GM12878 (cell line): ENCODE measurements around the gene FOXI2. TPM values are rescaled to one million over a fixed set of nuclear protein-coding genes. Genes with fewer than 3 reads are reported as not detected.

Source experiments
- ATAC-seq: fragments of 200-7000 bp; cut with Tn5 transposase; 3 replicates; pipeline ENCODE4 v1.9.1; 2020; ENCODE audit warnings: mild to moderate bottlenecking, moderate library complexity
- BruUV-seq: library from RNA; stranded (reverse); fragments of 400-500 nt; replicated peaks from 2 replicates; lab custom pipeline; 2021; lab: Mats Ljungman, UMichigan
- CTCF ChIA-PET: fragments of 300-600 bp; sonication (Branson Sonifier 250); formaldehyde crosslinking; extraction: SDS; loops from one replicate; lab custom pipeline; 2021; ENCODE audit warnings: inconsistent platforms; lab: Yijun Ruan, JAX
- POLR2A ChIA-PET: fragments of 350-600 bp; formaldehyde crosslinking; extraction: SDS; loops from one replicate; lab custom pipeline; 2021; ENCODE audit warnings: inconsistent platforms; lab: Charles Lee
- RAD21 ChIA-PET: fragments of 300-600 bp; sonication (Branson Sonifier 250); formaldehyde crosslinking; loops from one replicate; lab custom pipeline; 2023; ENCODE audit warnings: antibody characterized with exemption; ENCODE audit not compliant: unreplicated experiment; lab: Charles Lee
- SMC1A ChIA-PET: fragments of 300-600 bp; sonication (Branson Sonifier 250); formaldehyde crosslinking; loops from one replicate; lab custom pipeline; 2023; ENCODE audit not compliant: unreplicated experiment, uncharacterized antibody; lab: Charles Lee
- DNase-seq: peaks from one replicate; pipeline ENCODE4 v3.0.0-alpha.2; 2011; ENCODE audit warnings: low read depth, low spot score
- FAIRE-seq: peaks from 3 replicates; lab custom pipeline; 2011; peaks lifted over from hg19 to GRCh38; lab: Jason Lieb, UNC
- H2AFZ ChIP-seq: 2 replicates; pipeline ENCODE4 v1.6.0; 2011; ENCODE audit warnings: low read depth, low read length, control low read depth; ENCODE audit not compliant: control insufficient read depth
- H3K27ac ChIP-seq: 2 replicates; pipeline ENCODE4 v1.5.1; 2011; ENCODE audit warnings: control low read depth; ENCODE audit not compliant: control insufficient read depth, insufficient read depth
- H3K27me3 ChIP-seq, 2 experiments: replicated peaks in 1 of 2; 2 replicates each; pipeline versions ENCODE4 v1.6.0 to v1.6.1; 2011; ENCODE audit warnings: low read length in 1 of 2; ENCODE audit not compliant: control insufficient read depth in 2 of 2, insufficient read depth in 2 of 2
- H3K36me3 ChIP-seq, 2 experiments: 2 replicates each; pipeline ENCODE4 v1.5.1; 2011; ENCODE audit warnings: low read length in 1 of 2; ENCODE audit not compliant: control insufficient read depth in 2 of 2, insufficient read depth in 2 of 2
- H3K4me1 ChIP-seq: 2 replicates; pipeline ENCODE4 v1.6.1; 2011; ENCODE audit warnings: mild to moderate bottlenecking, low read length, moderate library complexity, mixed read lengths; ENCODE audit not compliant: control insufficient read depth, insufficient read depth
- H3K4me2 ChIP-seq: 2 replicates; pipeline ENCODE4 v1.6.0; 2011; ENCODE audit warnings: control low read depth; ENCODE audit not compliant: control insufficient read depth, insufficient read depth
- H3K4me3 ChIP-seq: fragments of 200-600 bp; sonication (generic); 2 replicates; pipeline ENCODE4 v1.5.1; 2016
- H3K79me2 ChIP-seq: 2 replicates; pipeline ENCODE4 v1.6.0; 2011; ENCODE audit warnings: low read length; ENCODE audit not compliant: control insufficient read depth, insufficient read depth
- H3K9ac ChIP-seq: 2 replicates; pipeline ENCODE4 v1.8.0; 2011; ENCODE audit warnings: low read length, control low read depth, mixed read lengths; ENCODE audit not compliant: control insufficient read depth, insufficient read depth
- H3K9me3 ChIP-seq: replicated peaks from 3 replicates; pipeline ENCODE4 v1.5.1; 2011; ENCODE audit warnings: mild to moderate bottlenecking, low read length; ENCODE audit not compliant: control insufficient read depth, insufficient read depth
- H4K20me1 ChIP-seq: 2 replicates; pipeline ENCODE4 v1.6.0; 2011; ENCODE audit not compliant: control insufficient read depth, insufficient read depth
- ASH2L ChIP-seq: fragments of 300-600, 200-600 bp; sonication (generic); IDR thresholded peaks from 2 replicates; pipeline ENCODE4 v1.6.1; 2017; ENCODE audit warnings: low read depth, mild to moderate bottlenecking, borderline replicate concordance
- BCLAF1 ChIP-seq: fragments of 450-650 bp; IDR thresholded peaks from 2 replicates; pipeline ENCODE4 v1.6.1; 2017; ENCODE audit warnings: antibody characterized with exemption, mild to moderate bottlenecking, moderate library complexity
- E2F4 ChIP-seq: IDR thresholded peaks from 2 replicates; pipeline ENCODE4 v1.6.1; 2012; ENCODE audit warnings: low read depth, low read length, improper control_type of control experiment
- GATAD2B ChIP-seq: fragments of 450-650 bp; conservative IDR thresholded peaks from 2 replicates; pipeline ENCODE4 v1.6.1; 2017; ENCODE audit warnings: low read depth, mild to moderate bottlenecking, moderate library complexity
- IKZF2 ChIP-seq, 2 experiments: fragments of 450-650 bp; IDR thresholded peaks; 2 replicates each; pipeline ENCODE4 v1.6.1; 2017; ENCODE audit warnings: mild to moderate bottlenecking in 2 of 2, moderate library complexity in 2 of 2
- KDM1A ChIP-seq: fragments of 200-600 bp; sonication (generic); IDR thresholded peaks from 2 replicates; pipeline ENCODE4 v1.6.1; 2016; ENCODE audit warnings: borderline replicate concordance
- LARP7 ChIP-seq: fragments of 450-650 bp; IDR thresholded peaks from 2 replicates; pipeline ENCODE4 v1.6.1; 2017; ENCODE audit warnings: mild to moderate bottlenecking
- NR2C1 ChIP-seq: fragments of 450-650 bp; IDR thresholded peaks from 2 replicates; pipeline ENCODE4 v1.6.1; 2017; ENCODE audit warnings: antibody characterized with exemption, mild to moderate bottlenecking, moderate library complexity
- RB1 ChIP-seq: fragments of 450-650 bp; formaldehyde crosslinking; IDR thresholded peaks from 2 replicates; pipeline ENCODE4 v1.6.1; 2017; ENCODE audit warnings: mild to moderate bottlenecking, borderline replicate concordance
- RELA ChIP-seq: fragments of 450-650 bp; IDR thresholded peaks from 2 replicates; pipeline ENCODE4 v1.8.0; 2014; ENCODE audit warnings: borderline replicate concordance; ENCODE audit not compliant: partially characterized antibody
- ZBTB4 ChIP-seq: fragments of 450-650 bp; formaldehyde crosslinking; IDR thresholded peaks from 2 replicates; pipeline ENCODE4 v1.4.0; 2022; ENCODE audit warnings: mild to moderate bottlenecking, moderate library complexity
- ZZZ3 ChIP-seq: IDR thresholded peaks from 2 replicates; pipeline ENCODE4 v1.6.1; 2011; ENCODE audit warnings: low read depth; ENCODE audit not compliant: control insufficient read depth, insufficient read length
- WGBS: methylation state at CpG from one replicate; pipeline ENCODE4 v1.1.6; 2016; ENCODE audit warnings: low lambda C conversion rate; ENCODE audit not compliant: insufficient replicate concordance, insufficient coverage; ENCODE audit errors: missing lambda C conversion rate; 5-methylcytosine and 5-hydroxymethylcytosine counted together
- in situ Hi-C: fragments of 300-500 bp; cut with MboI; formaldehyde crosslinking; loops from 9 replicates; pipeline ENCODE4 v1.14.3; 2018; ENCODE audit warnings: mixed read lengths
- intact Hi-C: fragments of 100-400 bp; cut with micrococcal nuclease; formaldehyde crosslinking; loops from one replicate; pipeline ENCODE4 v1.14.2; 2022; ENCODE audit not compliant: unreplicated experiment
- polyA plus RNA-seq, 11 experiments: library from polyadenylated mRNA; depleted of rRNA in 4 of 11; unstranded in 6 of 11; stranded (reverse) in 5 of 11; fragments of >200 nt; fragmentation: Nextera tagmentation in 4 of 11; fragmentation: Illumina TruSeq in 1 of 11; extraction: Ambion mirVana in 4 of 11; extraction: Trizol in 1 of 11; gene quantifications; 1 replicate in 1 of 11; 2 replicates in 10 of 11; pipeline versions ENCODE4 v1.2.1 to v1.2.3, GENCODE V29; 2011 to 2016; ENCODE audit warnings: inconsistent platforms in 2 of 11, missing spikeins in 2 of 11, low read depth in 1 of 11
- total RNA-seq, 4 experiments: library from RNA; depleted of rRNA in 3 of 4; stranded (reverse); fragments of >200 nt in 3 of 4; fragmentation: Illumina TruSeq in 1 of 4; extraction: Trizol in 1 of 4; gene quantifications; 2 replicates each; pipeline versions ENCODE4 v1.2.1 to v1.2.3, GENCODE V29; 2013 to 2021
- TF ChIP-seq, protein P1 (sequence below): fragments of 450-650 bp; IDR thresholded peaks from 2 replicates; pipeline ENCODE4 v1.6.1; 2016; ENCODE audit warnings: mild to moderate bottlenecking
- TF ChIP-seq, protein P2 (sequence below): IDR thresholded peaks from 2 replicates; pipeline ENCODE4 v1.6.1; 2011; ENCODE audit warnings: borderline replicate concordance, low read depth, mild to moderate bottlenecking, moderate library complexity, mixed read lengths, low read length; ENCODE audit not compliant: insufficient read depth; ENCODE audit errors: extremely low read length

Gene FOXI2
- total and polyA plus RNA-seq, 10 of the 15 experiments (the other 5 are each of a cell fraction or from before 2014, with no cell fraction given), result not detected

DNA sequence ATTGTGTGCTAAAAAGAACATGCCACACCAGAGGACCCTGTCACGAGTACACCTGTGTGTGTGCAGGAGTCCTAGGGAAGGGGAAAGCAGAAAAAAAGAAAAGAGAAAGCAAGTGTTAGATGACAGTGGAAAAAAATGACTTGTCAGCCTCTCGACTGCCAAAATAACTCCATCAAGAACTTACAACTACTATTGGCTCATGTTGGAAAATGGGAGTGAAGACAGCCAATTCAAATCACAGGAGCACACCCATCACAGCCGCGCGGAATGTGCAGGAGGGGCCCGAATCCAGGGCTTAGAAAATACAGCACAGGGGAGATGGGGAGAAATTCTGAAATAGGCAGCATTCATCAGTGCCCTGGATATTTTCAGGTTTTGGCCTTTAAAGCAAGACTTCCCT is 38.1 kb upstream of the FOXI2 start (continued):
- TF ChIP-seq E2F4 (no peak), LARP7 (no peak), KDM1A (no peak), ZBTB4 (CRISPR knock-in tag) (no peak)

DNA sequence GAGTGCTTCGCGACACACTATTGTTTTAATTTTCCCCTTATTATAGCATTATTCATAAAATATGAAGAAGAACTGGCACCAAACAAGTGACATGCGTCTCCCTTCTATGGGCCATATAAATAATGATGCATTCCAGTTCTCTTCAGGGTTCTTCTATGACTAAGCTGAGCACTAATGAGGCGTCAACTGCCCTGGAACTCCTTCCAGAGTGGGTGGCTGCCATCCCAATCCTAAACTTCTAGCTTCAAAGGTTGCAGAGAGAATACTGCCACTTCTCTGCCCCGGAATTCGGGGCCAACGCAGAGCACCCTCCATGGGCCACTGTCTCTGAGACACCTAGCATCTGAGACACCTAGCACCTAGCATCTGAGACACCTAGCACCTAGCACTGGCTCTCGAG is 37.7 kb upstream of the FOXI2 start:
- no peak overlapping the region for H2AFZ ChIP-seq
- no TSS peak for BruUV-seq
- FAIRE-seq (no peak), ATAC-seq (no peak), DNase-seq (no peak)
- no peak overlapping the region for H3K4me2 ChIP-seq
- no peaks in the 10 kb centered on the region for H3K9me3 ChIP-seq
- ChIA-PET RAD21 (no interaction called here), CTCF (interaction anchor here (0.8 kb wide), 1 partner anchor 16 kb away, joined by 3 read pairs; no protein-coding TSS in a partner anchor), SMC1A (no interaction called here), POLR2A (no interaction called here)
- H3K79me2 ChIP-seq, result no peaks in the 10 kb centered on the region
- H4K20me1 ChIP-seq, result no peaks in the 10 kb centered on the region
- H3K27ac ChIP-seq, result no peak overlapping the region
- intact Hi-C loops, result no loop called here
- WGBS, result 24% methylated on average over 8 of the region's 8 CpGs
- no peaks in the 10 kb centered on the region for H3K27me3 ChIP-seq
- H3K9ac ChIP-seq, result no peak overlapping the region
- H3K36me3 ChIP-seq, result no peaks in the 10 kb centered on the region
- H3K4me3 ChIP-seq, result no peak overlapping the region
- in situ Hi-C loops, result no loop called here
- no peaks in the 10 kb centered on the region for H3K4me1 ChIP-seq
- TF ChIP-seq NR2C1 (no peak), ASH2L (no peak), GATAD2B (no peak), RELA (no peak), RB1 (no peak), ZZZ3 (no peak), BCLAF1 (no peak), IKZF2 (IDR thresholded peaks at IDR 0.05) (no peak)
- TF ChIP-seq, protein P1, sequence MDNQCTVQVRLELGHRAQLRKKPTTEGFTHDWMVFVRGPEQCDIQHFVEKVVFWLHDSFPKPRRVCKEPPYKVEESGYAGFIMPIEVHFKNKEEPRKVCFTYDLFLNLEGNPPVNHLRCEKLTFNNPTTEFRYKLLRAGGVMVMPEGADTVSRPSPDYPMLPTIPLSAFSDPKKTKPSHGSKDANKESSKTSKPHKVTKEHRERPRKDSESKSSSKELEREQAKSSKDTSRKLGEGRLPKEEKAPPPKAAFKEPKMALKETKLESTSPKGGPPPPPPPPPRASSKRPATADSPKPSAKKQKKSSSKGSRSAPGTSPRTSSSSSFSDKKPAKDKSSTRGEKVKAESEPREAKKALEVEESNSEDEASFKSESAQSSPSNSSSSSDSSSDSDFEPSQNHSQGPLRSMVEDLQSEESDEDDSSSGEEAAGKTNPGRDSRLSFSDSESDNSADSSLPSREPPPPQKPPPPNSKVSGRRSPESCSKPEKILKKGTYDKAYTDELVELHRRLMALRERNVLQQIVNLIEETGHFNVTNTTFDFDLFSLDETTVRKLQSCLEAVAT, result no peak
- TF ChIP-seq, protein P2, sequence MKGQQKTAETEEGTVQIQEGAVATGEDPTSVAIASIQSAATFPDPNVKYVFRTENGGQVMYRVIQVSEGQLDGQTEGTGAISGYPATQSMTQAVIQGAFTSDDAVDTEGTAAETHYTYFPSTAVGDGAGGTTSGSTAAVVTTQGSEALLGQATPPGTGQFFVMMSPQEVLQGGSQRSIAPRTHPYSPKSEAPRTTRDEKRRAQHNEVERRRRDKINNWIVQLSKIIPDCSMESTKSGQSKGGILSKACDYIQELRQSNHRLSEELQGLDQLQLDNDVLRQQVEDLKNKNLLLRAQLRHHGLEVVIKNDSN, result no peak
